T-cell (primary cell): ENCODE measurements around the gene WDR47. TPM values are rescaled to one million over a fixed set of nuclear protein-coding genes. Genes with fewer than 3 reads are reported as not detected.
A peak's percentile ranks its signal among the peaks of the same experiment; 100 is the strongest.

ENCODE experiments used
- ATAC-seq, 4 experiments: fragments of 200-7000 bp in 3 of 4; fragments of 150-1000 bp in 1 of 4; cut with Tn5 transposase; replicated peaks in 1 of 4; 1 replicate in 3 of 4; 2 replicates in 1 of 4; pipeline ENCODE4 v1.10.0; 2021; ENCODE audit warnings: moderate library complexity in 3 of 4, mild to moderate bottlenecking in 2 of 4, moderate number of reproducible peaks in 1 of 4
- CTCF ChIA-PET, 2 donors: fragments of 300-600 bp; sonication (Branson Sonifier 250); formaldehyde crosslinking; loops; one replicate each; lab custom pipeline; 2022; ENCODE audit warnings: antibody characterized with exemption in 2 of 2; lab: Charles Lee
- POLR2A ChIA-PET, 2 donors: fragments of 300-600 bp; sonication (Branson Sonifier 250); formaldehyde crosslinking; loops; one replicate each; lab custom pipeline; 2022; ENCODE audit warnings: antibody characterized with exemption in 2 of 2; lab: Charles Lee
- DNase-seq, 35 experiments: peaks; one replicate each; pipeline versions ENCODE4 v3.0.0 to v3.0.0-alpha.2; 2013 to 2023
- H3K27ac ChIP-seq: one replicate; pipeline ENCODE4 v1.5.1; 2013; ENCODE audit warnings: low read length
- H3K27me3 ChIP-seq, 2 experiments: replicated peaks in 1 of 2; 1 replicate in 1 of 2; 2 replicates in 1 of 2; pipeline versions ENCODE4 v1.6.1 to v1.7.0; 2013; ENCODE audit warnings: low read length in 1 of 2, mixed read lengths in 1 of 2; ENCODE audit not compliant: control insufficient read depth in 2 of 2, insufficient read depth in 2 of 2; ENCODE audit errors: extremely low read depth in 1 of 2
- H3K36me3 ChIP-seq, 2 donors: 1 replicate in 1 of 2; 2 replicates in 1 of 2; pipeline versions ENCODE4 v1.6.1 to v1.7.0; 2013; ENCODE audit warnings: low read length in 1 of 2; ENCODE audit not compliant: control insufficient read depth in 2 of 2, insufficient read depth in 1 of 2; ENCODE audit errors: extremely low read depth in 1 of 2
- H3K4me1 ChIP-seq, 2 experiments: 1 replicate in 1 of 2; 2 replicates in 1 of 2; pipeline versions ENCODE4 v1.6.1 to v1.7.0; 2013; ENCODE audit warnings: low read length in 2 of 2, mixed read lengths in 1 of 2; ENCODE audit not compliant: insufficient read depth in 2 of 2, control insufficient read depth in 1 of 2; ENCODE audit errors: extremely low read depth in 1 of 2
- H3K4me3 ChIP-seq, 2 donors: 1 replicate in 1 of 2; 2 replicates in 1 of 2; pipeline versions ENCODE4 v1.5.1 to v1.7.0; 2013; ENCODE audit warnings: mild to moderate bottlenecking in 2 of 2, low read length in 1 of 2, moderate library complexity in 1 of 2; ENCODE audit not compliant: control insufficient read depth in 1 of 2; ENCODE audit errors: extremely low read depth in 1 of 2
- H3K9me3 ChIP-seq: 2 replicates; pipeline ENCODE4 v1.7.0; 2013
- H3K27ac Mint-ChIP-seq, 2 donors: one replicate each; pipeline ENCODE4 v1.8.0; 2020 to 2021; ENCODE audit warnings: mild to moderate bottlenecking in 2 of 2, mixed read lengths in 2 of 2
- H3K27me3 Mint-ChIP-seq, 2 donors: one replicate each; pipeline ENCODE4 v1.8.0; 2021 to 2022; ENCODE audit warnings: mixed read lengths in 2 of 2
- H3K36me3 Mint-ChIP-seq: one replicate; pipeline ENCODE4 v1.8.0; 2021; ENCODE audit warnings: mixed read lengths
- H3K4me1 Mint-ChIP-seq, 3 donors: one replicate each; pipeline ENCODE4 v1.8.0; 2020 to 2022; ENCODE audit warnings: mixed read lengths in 3 of 3, mild to moderate bottlenecking in 1 of 3
- H3K4me3 Mint-ChIP-seq, 3 donors: one replicate each; pipeline ENCODE4 v1.8.0; 2020 to 2022; ENCODE audit warnings: mild to moderate bottlenecking in 3 of 3, mixed read lengths in 3 of 3, moderate library complexity in 3 of 3
- H3K9me3 Mint-ChIP-seq, 3 donors: one replicate each; pipeline ENCODE4 v1.8.0; 2020 to 2022; ENCODE audit warnings: mixed read lengths in 3 of 3
- WGBS: methylation state at CpG from one replicate; pipeline ENCODE4 v1.1.5; 2013; ENCODE audit warnings: missing lambda C conversion rate; ENCODE audit not compliant: insufficient coverage; 5-methylcytosine and 5-hydroxymethylcytosine counted together
- total RNA-seq, 35 experiments: library from RNA in 6 of 35; stranded (reverse) in 6 of 35; fragments of 120-200 nt in 1 of 35; gene quantifications; one replicate each; pipeline versions ENCODE4 v1.2.1 to v1.2.4 and lab custom pipeline; 2013 to 2026

WDR47 gene
- total RNA-seq, 5 donors from 2014 or later (not counting 1 experiment from before 2014, with no cell fraction given), result 13.6 to 18.2 (median 17.9) TPM

DNA sequence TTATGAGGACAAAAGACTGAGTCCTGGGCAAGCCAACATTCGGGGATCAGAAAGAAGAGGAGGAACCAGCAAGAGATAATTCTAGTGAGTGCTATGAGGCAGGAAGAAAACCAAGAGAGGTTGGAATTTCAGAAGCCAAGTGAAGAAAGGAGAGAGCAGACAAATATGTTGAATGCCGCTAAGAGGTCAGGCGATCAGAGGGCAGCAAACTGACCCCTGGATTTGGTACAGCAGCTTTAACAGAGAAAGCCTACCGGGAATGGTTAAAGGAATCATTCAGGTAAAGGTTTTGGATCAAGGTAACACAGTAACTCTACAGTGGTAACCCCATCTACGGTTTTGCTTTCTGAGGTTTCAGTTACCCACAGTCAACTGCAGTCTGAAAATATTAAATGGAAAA lies 84.0 kb downstream of the WDR47 start:
- peaks cover 43% of the 10 kb centered on the region for H3K36me3 Mint-ChIP-seq
- POLR2A ChIA-PET, result interaction anchor here in 1 of 2 donors (0.6 kb wide), 1 partner anchor 82 kb away, joined by 7 read pairs; no protein-coding TSS in a partner anchor

DNA sequence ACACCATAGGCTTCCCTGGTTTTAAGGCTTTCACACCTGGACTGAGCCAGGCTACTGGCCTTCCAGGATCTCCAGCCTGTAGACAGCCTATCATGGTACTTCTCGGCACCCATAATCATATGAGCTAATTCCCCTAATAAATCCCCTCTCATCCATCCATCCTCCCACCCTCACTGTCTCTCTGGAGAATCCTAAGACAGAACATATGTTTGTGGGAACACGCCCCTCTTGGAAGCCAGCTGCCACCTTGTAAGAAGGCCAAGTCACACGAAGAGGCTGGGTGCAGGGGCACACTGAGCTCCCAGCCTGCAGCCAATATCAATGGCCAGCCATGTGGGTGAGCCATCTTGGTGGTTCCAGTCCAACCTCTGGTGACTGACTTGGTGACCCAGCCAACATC lies 86.0 kb downstream of the WDR47 start:
- ChIA-PET POLR2A (no interaction called here), CTCF (no interaction called here)
- Histone ChIP-seq H3K4me1 (peaks cover 13 to 35% of the 10 kb centered on the region in 2 experiments), H3K4me3 (no peak overlapping the region), H3K27me3 (peaks cover 0 to 4% of the 10 kb centered on the region in 2 experiments), H3K27ac (no peak overlapping the region), H3K36me3 (no peaks in the 10 kb centered on the region), H3K9me3 (no peaks in the 10 kb centered on the region)
- ATAC-seq, result no peak
- Mint-ChIP-seq H3K9me3 (no peaks in the 10 kb centered on the region), H3K27ac (peak overlapping the region in 1 of 2 donors; percentile 28), H3K4me1 (peaks cover 45 to 58% (median 48%) of the 10 kb centered on the region in 3 donors), H3K27me3 (no peaks in the 10 kb centered on the region), H3K36me3 (peaks cover 40% of the 10 kb centered on the region), H3K4me3 (peak overlapping the region in 1 of 3 donors; percentile 53)
- no peak for DNase-seq
- 90% methylated on average over 3 of the region's 3 CpGs for WGBS

More for the DNA sequence above, 84.0 kb downstream of the WDR47 start:
- peaks cover 58 to 75% (median 62%) of the 10 kb centered on the region in 3 donors for H3K4me1 Mint-ChIP-seq
- CTCF ChIA-PET, result no interaction called here
- Histone ChIP-seq H3K27me3 (peaks cover 0 to 4% of the 10 kb centered on the region in 2 experiments), H3K27ac (no peak overlapping the region), H3K9me3 (no peaks in the 10 kb centered on the region), H3K4me3 (no peak overlapping the region), H3K4me1 (peaks cover 13 to 52% of the 10 kb centered on the region in 2 experiments), H3K36me3 (no peaks in the 10 kb centered on the region)
- H3K27me3 Mint-ChIP-seq, result peaks cover 0 to 3% of the 10 kb centered on the region in 2 donors
- H3K27ac Mint-ChIP-seq, result no peak overlapping the region
- peak overlapping the region in 1 of 3 donors; percentile 53 for H3K4me3 Mint-ChIP-seq
- ATAC-seq, result no peak
- DNase-seq, result no peak
- 100% methylated on average over 5 of the region's 5 CpGs for WGBS
- no peaks in the 10 kb centered on the region for H3K9me3 Mint-ChIP-seq

DNA sequence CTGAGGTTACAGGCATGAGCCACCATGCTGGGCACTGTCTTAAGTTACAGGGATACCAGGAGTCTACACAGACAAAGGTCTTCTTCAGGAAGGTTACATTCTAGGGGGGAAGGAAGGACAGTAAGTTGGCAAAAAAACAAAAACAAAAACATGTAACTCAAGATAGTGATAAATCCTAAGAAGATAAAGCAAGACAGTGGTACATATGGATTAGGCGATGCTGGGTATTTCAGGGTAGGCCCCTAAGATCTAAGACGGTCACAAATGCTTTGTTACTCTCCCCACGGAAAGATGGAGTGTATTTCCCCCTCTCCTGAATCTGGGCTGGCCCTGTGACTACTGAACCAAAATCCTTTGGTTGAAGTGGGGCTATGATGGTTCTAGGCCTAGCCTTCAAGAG lies 86.8 kb downstream of the WDR47 start:
- Histone ChIP-seq H3K27ac (no peak overlapping the region), H3K4me1 (peaks cover 13 to 32% of the 10 kb centered on the region in 2 experiments), H3K4me3 (no peak overlapping the region), H3K27me3 (peaks cover 0 to 4% of the 10 kb centered on the region in 2 experiments), H3K9me3 (no peaks in the 10 kb centered on the region), H3K36me3 (no peaks in the 10 kb centered on the region)
- no CpG with 5 or more reads among the region's 3 CpGs for WGBS
- Mint-ChIP-seq H3K27ac (no peak overlapping the region), H3K36me3 (peaks cover 36% of the 10 kb centered on the region), H3K4me3 (peak overlapping the region in 1 of 3 donors; percentile 9), H3K4me1 (peaks cover 37 to 50% (median 41%) of the 10 kb centered on the region in 3 donors), H3K9me3 (no peaks in the 10 kb centered on the region), H3K27me3 (no peaks in the 10 kb centered on the region)
- ATAC-seq (no peak), DNase-seq (no peak)
- ChIA-PET POLR2A (no interaction called here), CTCF (no interaction called here)

DNA sequence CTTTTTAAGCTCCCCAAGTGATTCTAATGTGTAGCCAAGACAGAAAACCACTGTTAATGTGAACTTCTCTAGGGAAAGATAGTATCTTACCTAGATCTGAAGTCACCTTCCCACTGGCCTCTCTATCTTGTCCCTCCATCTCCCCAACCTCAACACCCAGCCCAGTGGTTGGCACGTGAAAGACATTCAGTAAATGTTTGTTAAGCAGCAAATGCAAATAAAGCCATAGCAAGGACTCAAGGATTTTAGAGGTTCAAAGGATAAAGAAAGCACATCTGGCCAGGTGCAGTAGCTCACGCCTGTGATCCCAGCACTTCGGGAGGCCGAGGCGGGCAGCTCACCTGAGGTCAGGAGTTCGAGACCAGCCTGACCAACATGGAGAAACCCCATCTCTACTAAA lies 88.5 kb downstream of the WDR47 start:
- no peak overlapping the region for H3K27ac Mint-ChIP-seq
- ATAC-seq (no peak), DNase-seq (no peak)
- no peaks in the 10 kb centered on the region for H3K9me3 Mint-ChIP-seq
- H3K36me3 Mint-ChIP-seq, result peaks cover 39% of the 10 kb centered on the region
- Histone ChIP-seq H3K4me3 (no peak overlapping the region), H3K9me3 (no peaks in the 10 kb centered on the region), H3K36me3 (no peaks in the 10 kb centered on the region), H3K27me3 (no peaks in the 10 kb centered on the region), H3K4me1 (peaks cover 13 to 29% of the 10 kb centered on the region in 2 experiments), H3K27ac (no peak overlapping the region)
- ChIA-PET POLR2A (no interaction called here), CTCF (interaction anchor here in 1 of 2 donors (0.7 kb wide), 1 partner anchor 143 kb away, joined by 3 read pairs; no protein-coding TSS in a partner anchor)
- no peaks in the 10 kb centered on the region for H3K27me3 Mint-ChIP-seq
- 100% methylated on average over 2 of the region's 6 CpGs for WGBS
- H3K4me3 Mint-ChIP-seq, result no peak overlapping the region
- peaks cover 43 to 51% (median 44%) of the 10 kb centered on the region in 3 donors for H3K4me1 Mint-ChIP-seq

DNA sequence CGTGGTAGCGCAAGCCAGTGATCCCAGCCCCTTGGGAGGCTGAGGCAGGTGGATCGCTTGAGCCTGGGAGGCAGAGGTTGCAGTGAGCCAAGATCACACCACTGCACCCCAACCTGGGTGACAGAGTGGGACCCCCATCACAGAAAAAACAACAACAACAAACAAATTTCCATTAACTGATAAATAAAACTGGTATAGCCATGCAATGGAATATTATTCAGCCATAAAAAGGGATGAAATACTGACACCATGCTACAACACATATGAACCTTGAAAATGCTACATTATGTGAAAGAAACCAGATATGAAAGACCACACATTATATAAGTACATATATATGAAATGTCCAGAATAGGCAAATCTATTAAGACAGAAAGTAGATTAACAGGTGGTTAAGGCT lies 90.7 kb downstream of the WDR47 start:
- Mint-ChIP-seq H3K36me3 (peaks cover 48% of the 10 kb centered on the region), H3K4me3 (no peak overlapping the region), H3K27ac (no peak overlapping the region), H3K27me3 (no peaks in the 10 kb centered on the region), H3K4me1 (peaks cover 24 to 37% (median 29%) of the 10 kb centered on the region in 3 donors), H3K9me3 (no peaks in the 10 kb centered on the region)
- Histone ChIP-seq H3K27me3 (no peaks in the 10 kb centered on the region), H3K4me1 (peaks cover 0 to 9% of the 10 kb centered on the region in 2 experiments), H3K9me3 (no peaks in the 10 kb centered on the region), H3K27ac (no peak overlapping the region), H3K36me3 (peaks cover 3 to 6% of the 10 kb centered on the region in 2 donors), H3K4me3 (no peak overlapping the region)
- POLR2A ChIA-PET, result interaction anchor here in 1 of 2 donors (0.7 kb wide), 1 partner anchor 10 kb away, joined by 5 read pairs; no protein-coding TSS in a partner anchor
- 100% methylated on average over 2 of the region's 3 CpGs for WGBS
- no peak for DNase-seq
- CTCF ChIA-PET, result interaction anchor here in 1 of 2 donors (1.0 kb wide), 1 partner anchor 12 kb away, joined by 8 read pairs; the partner anchor contains the start of gene CLCC1
- ATAC-seq, result no peak

DNA sequence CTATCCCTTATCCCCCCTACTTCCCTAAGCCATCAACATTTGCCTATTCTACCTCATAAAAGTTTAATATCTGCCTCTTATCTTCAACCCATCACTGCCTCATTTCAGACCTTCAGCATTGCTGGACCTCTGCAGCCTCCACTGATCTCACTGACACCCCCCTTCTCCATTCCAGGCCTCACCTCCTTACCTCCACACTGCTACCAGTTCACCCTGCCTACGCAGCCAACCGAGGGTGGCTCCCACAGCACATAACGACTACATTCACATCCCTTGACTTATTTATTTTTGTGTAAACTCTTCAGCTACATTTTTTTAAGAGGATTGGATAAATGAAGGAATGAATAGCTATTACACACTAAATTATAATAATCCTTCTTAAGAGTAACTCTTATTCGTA lies 92.9 kb downstream of the WDR47 start:
- no CpG with 5 or more reads among the region's 4 CpGs for WGBS
- Mint-ChIP-seq H3K4me1 (peaks cover 16 to 21% (median 18%) of the 10 kb centered on the region in 3 donors), H3K4me3 (no peak overlapping the region), H3K27ac (peak overlapping the region in 1 of 2 donors; percentile 44), H3K36me3 (peaks cover 42% of the 10 kb centered on the region), H3K9me3 (no peaks in the 10 kb centered on the region), H3K27me3 (no peaks in the 10 kb centered on the region)
- ATAC-seq, result no peak
- DNase-seq, result no peak
- Histone ChIP-seq H3K36me3 (peaks cover 3 to 10% of the 10 kb centered on the region in 2 donors), H3K9me3 (no peaks in the 10 kb centered on the region), H3K4me1 (no peaks in the 10 kb centered on the region), H3K27ac (no peak overlapping the region), H3K27me3 (no peaks in the 10 kb centered on the region), H3K4me3 (no peak overlapping the region)
- CTCF ChIA-PET, result interaction anchor here (0.5 to 0.7 kb wide), 3 partner anchors 13 to 359 kb away, joined by 3 to 6 read pairs (median 4); partner anchors contain the start of gene CLCC1 (in 1 of the 2)
- POLR2A ChIA-PET, result no interaction called here
